ENCODE results near the gene TM9SF1.

- TF ChIP-seq FOXM1 (IDR thresholded peaks at IDR 0.05; ENCODE audit: borderline replicate concordance) (no peak), CTBP1 (IDR thresholded peaks at IDR 0.05; ENCODE audit: borderline replicate concordance) (no peak), TARDBP (IDR thresholded peaks at IDR 0.05) (no peak), ARNT (IDR thresholded peaks at IDR 0.05) (no peak)
Observed at GRCh38 chr14:24186831-24187538, 8.3 kb downstream of the TM9SF1 start.
